Right forelimb (tissue), 1 donor: ENCODE data around the gene GBP3.
"Not testable (repeated sequence)": the region's sequence is repeated elsewhere in the genome, so short reads cannot be mapped to it uniquely, and the experiment has no call there.

ENCODE experiments used
- DNase-seq: peaks from one replicate; pipeline ENCODE4 v3.0.0-alpha.2; 2018

Gene GBP3

DNA sequence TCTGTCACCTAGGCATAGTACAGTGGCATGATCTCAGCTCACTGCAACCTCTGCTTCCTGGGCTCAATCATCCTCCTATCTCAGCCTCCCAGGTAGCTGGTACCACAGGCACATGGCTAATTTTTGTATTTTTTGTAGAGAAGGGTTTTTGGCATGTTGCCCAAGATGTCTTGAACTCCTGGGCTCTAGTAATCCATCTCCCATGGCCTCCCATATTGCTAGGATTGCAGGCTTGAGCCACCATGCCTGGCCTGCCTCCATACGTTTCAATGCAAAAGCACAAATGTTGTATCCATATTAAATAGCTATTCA is 17.6 kb upstream of the GBP3 start:
- DNase-seq: no peak

DNA sequence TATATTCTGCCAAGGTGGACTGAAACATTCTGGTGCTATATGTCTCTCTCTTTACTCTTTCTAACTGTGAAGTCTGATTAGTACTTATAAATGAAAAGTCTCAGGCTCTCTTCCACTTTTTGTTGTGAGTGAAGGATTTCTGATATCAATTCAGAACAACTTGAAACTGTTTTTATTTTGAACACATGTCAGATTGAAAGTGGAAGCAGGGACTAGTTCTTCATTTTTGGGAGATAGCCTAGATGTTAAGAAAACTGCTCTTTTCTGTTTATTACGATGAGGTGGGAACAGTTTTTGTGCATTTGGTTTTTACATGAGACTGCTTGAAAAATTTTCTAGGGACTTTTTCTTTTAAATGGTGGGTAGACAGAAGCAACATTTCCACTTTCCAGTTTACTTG is 14.5 kb upstream of the GBP3 start:
- no peak for DNase-seq

DNA sequence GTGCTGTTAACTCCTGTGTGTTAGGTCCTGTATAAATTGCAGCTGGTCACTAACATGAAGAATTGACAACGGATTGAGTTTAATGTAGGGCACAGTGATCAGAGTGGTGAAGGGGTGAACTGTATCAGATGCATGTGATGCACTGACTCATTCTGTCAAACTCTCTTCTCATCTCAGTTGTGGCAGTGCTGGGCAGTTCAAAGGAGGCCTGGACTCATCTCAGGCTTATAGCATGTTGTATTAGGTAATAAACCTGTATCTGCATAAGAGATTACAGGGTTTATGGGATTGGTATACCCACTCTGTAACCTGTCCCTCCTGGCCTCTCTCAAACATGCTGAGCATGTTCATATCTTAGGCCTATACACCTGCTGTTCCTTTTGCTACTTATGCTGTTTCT is 12.4 kb upstream of the GBP3 start:
- no peak for DNase-seq

DNA sequence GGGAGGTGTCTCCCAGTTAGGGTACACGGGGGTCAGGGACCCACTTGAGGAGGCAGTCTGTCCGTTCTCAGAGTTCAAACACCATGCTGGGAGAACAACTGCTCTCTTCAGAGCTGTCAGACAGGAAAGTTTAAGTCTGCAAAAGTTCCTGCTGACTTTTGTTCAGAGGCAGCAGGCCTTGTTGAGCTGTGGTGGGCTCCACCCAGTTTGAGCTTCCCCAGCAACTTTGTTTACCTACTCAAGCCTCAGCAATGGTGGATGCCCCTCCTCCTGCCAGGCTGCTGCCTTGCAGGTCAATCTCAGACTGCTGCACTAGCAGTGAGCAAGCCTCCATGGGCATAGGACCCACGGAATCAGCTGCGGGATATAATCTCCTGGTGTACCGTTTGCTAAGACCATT is 11.3 kb upstream of the GBP3 start:
- not testable (repeated sequence) for DNase-seq

DNA sequence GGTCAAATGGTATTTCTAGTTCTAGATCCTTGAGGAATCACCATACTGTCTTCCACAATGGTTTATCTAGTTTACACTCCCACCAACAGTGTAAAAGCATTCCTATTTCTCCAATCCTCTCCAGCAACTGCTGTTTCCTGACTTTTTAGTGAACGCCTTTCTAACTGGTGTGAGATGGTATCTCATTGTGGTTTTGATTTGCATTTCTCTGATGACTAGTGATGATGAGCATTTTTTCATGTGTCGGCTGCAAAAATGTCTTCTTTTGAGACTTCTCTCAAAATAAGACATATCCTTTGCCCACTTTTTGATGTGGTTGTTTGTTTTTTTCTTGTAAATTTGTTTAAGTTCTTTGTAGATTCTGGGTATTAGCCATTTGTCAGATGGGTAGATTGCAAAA is 6.4 kb upstream of the GBP3 start:
- not testable (repeated sequence) for DNase-seq

DNA sequence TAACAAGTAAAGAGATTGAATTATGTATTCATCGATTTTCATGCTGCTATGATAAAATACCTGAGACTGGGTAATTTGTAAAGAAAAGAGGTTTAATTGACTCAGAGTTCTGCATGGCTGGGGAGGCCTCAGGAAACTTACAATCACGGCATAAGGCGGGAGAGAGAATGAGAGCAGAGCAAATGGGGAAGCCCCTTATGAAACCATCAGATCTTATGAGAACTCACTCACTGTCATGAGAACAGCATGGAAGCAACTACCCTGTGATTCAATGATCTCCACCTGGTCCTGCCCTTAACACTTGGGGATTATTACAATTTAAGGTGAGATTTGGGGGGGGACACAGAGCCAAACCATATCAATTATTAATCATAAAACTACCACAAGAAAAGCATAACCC is 3.3 kb upstream of the GBP3 start:
- no peak for DNase-seq

DNA sequence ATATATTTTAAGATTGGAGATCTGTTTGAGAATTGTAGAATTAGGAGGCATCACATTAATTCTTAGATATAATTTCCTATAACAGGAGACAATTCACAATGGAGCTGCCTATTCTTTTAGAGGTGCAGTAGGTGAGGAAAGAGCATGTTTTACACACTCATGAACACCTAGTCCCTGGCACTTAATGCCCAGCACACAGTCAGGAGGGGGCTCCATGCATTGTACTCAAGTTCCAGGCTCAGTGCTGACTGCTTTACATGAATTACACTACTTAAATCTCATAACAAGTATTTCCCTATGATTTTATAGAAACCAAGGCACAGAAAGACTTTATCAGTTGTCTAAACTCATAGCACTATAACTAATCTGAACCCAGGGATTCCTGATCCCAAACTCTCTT is 360 bp upstream of the GBP3 start:
- no peak for DNase-seq

DNA sequence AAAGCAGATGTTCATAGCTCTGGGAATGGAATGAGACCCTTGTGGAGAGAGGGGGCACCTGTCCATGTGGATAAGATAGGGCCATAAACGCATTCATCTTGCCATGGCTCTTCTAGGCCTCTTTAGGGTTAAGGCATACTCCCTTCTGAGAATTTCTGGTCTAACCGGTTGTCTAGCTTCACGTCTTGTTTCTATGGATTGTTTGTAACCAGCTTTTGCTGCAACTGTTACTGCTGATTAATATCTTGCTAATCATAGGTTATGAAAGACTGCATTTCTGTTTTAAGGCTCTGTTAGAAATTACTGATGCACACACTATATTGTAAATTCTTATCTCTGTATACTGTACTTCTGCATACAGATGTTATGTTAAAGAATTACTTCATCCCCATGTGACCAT is 4.3 kb downstream of the GBP3 start:
- not testable (repeated sequence) for DNase-seq

DNA sequence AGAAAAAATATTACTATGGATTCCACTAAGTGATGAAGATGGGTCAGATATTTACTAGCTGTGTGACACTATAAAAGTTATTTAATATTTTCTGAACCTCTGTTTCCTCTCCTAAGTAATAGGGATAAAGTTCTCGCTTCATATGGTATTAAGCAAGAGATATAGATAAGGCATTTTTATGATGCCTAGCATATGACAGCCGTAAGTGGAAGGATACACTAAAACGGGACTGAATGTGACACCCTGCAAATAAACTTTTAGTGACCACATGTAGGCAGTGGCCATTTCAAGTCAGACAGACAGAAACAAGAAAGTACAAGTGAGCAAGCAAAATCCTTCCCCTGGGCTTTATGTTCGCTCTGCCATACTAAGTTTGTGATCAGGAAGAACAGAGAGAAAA is 14.2 kb downstream of the GBP3 start:
- no peak for DNase-seq

DNA sequence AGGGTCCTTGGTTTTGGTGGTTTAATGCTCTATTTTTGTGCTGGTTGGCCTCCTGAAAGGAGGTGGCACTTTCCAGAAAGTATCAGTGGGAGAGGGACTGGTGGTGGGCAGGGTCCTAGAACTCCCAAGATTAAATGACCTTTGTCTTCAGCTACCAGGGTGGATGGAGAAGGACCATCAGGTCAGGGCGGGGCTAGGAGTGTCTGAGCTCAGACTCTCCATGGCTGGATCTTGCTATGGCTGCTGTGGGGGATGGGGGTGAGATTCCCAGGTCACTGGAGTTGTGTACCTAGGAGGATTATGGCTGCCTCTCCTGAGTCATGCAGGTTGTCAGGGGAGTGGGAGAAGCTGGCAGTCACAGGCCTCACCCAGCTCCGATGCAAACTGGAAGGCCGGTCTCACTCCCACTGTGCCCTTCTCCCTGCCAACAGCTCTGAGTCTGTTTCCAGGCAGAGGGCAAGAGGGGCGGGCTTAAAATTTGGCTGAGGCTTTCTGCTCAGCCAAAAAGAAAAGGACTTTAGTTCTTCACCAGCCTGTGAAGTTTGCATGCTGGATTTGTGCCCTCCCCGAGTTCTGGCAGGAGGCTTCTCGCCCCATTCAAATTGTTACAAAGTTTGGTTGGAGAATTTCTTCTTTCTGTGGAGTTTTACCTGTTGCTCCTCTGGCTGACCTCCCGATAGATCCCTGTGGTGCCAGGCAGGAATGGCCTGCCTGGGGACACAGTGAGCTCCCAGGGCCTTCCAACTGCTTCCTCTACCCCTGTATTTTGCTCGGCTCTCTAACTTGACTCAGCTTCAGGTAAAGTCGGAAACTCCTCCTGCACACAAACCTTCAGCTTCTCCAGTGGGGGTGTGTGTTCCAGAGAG is 17.1 kb downstream of the GBP3 start:
- no peak for DNase-seq

DNA sequence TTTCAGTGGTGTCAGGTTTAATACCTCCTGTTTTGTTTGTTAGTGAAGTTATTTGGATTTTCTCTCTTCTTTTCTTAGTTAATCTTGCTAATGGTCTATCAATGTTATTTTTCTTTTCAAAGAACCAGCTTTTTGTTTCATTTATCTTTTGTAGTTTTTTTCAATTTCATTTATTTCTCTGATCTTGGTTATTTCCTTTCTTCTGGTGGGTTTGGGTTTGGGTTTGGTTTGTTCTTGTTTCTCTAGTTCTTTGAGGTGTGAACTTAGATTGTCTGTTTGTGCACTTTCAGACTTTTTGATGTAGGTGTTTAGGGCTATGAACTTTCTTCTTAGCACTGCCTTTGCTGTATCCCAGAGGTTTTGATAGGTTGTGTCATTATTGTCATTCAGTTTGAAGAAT is 20.5 kb downstream of the GBP3 start:
- not testable (repeated sequence) for DNase-seq

DNA sequence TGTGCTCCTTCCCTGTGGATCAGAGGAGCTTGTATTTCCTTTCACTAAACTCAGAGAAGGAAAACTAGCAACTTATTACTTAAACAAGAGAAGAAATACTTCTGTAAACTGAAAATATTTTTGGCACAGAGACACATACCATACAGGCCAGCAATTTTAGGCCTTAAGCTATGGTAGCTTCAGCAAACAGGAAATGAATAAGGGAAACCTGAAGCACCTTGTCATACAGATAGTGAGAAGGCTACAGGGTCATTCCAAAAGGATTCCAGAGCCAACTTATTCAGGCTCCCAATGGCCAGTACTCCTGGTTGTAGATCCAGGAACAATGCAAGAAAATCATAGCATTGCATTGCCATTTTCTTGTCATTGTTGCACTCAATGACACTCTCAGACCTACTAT is 21.2 kb downstream of the GBP3 start:
- no peak for DNase-seq

DNA sequence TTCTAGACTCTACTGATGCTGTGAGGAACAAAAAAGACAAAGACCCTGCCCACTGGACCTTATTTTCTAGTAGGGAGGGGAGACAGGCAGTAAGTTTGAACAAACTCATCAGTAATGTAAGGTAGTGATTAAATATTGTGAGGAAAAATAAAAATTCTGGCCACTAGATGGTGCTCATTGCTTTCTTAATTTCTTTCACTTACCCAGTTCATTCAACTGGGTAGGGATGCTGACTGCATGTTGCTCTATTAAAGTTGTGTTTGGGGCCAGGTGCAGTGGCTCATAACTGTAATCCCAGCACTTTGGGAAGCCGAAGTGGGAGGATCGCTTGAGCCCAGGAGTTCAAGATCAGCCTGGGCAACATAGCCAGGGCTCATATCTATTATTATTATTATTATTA is 23.9 kb downstream of the GBP3 start:
- DNase-seq: no peak

DNA sequence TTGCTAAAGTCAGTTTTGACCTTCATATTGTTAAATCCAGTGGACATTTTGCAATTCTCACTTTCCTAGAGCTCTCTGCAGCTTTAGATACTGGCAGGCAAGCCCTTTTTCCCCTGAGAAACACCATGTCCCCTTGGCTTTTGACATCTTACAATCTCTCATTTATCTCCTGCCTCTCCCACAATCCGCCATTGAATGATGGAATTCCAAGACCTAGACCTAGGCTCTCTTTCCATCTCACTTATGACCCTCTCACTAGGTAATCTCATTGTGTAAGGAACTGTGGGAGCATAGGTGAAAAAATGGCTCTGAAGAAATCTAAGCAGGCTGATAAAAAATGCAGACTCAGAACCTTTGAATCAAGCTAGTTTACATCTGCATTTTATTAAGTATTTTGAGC is 32.2 kb downstream of the GBP3 start:
- DNase-seq: no peak

DNA sequence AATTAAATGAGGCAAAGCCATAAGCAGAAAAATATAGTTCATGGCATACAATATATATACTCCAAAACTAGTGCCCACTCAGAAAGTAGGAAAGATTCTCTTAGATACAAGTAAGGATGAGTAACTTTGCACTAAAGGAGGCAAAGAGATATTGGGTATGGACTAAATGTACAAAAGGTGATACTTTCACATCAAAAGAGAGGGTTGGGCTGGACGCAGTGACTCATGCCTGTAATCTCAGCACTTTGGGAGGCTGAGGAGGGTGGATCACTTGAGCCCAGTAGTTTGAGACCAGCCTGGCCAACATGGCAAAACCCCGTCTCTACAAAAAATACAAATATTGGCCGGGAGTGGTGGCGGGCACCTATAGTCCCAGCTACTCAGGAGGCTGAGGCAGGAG is 37.0 kb downstream of the GBP3 start:
- no peak for DNase-seq

DNA sequence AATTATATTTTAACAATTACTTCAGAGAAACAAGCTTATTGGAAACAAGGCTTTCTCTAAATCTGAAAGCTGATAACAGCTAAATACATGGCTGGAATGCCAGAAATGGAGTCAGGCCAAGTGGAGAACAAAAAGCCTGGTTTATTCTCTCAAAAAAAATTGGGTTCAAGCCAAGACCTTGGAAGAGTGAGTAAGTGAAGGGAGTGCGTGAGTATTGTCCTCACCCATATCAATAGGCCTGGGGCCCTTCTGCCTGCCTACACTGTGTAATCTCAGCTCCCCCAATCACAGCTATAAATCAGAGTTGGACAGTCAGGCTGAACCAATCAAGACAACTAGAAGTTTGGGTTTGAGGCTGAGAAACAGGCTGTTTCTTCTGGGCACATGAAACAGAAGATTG is 37.6 kb downstream of the GBP3 start:
- DNase-seq: no peak

DNA sequence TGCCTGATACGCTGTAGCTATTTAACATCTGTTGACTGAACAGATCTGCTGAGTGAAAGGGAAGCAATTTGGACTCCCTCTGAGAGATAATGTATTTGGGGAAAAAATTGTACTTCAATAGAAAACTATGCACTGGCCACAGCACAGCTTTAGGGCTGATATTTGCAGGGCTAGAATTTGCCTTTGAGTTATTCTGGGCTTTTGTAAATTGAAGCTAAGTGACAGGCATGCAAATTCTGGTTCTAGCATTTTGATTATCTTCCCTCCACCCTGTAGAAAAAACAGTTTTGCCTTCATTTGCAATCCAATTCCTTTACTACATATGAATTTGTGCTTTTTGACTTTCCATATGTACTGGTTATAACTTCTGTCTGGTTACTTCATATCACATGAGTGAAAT is 38.1 kb downstream of the GBP3 start:
- no peak for DNase-seq

DNA sequence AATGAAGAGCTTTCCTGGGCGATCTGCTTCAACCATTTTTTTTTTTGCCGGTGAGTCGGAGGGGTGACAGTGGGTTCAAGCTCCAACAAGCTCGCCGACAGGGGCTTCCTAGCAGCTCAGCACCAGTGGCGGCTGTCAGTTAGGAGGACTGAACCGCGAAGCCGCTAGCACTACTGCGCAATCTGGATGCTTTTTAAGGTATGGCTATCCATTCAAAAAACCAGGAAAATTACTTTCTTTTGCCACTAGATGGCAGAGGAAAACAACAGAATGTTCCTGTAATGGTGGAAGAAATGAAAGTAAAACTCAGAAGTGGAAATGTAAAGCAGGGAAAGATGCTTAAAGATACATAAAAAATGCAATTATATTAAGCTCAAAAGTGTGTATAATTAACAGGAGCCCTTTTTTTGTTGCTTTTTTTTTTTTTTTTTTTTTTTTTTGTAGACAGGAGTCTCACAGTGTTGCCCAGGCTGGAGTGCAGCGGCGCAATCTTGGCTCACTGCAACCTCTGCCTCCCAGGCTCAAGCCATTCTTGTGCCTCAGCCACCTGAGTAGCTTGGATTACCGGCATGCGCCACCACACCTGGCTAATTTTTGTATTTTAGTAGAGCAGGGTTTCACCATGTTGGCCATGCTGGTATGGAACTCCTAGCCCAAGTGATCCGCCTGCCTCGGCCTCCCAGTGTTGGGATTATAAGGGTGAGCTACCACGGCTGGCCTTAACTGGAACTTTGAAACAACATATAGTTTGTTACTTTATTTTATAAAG is 38.7 kb downstream of the GBP3 start:
- no peak for DNase-seq

DNA sequence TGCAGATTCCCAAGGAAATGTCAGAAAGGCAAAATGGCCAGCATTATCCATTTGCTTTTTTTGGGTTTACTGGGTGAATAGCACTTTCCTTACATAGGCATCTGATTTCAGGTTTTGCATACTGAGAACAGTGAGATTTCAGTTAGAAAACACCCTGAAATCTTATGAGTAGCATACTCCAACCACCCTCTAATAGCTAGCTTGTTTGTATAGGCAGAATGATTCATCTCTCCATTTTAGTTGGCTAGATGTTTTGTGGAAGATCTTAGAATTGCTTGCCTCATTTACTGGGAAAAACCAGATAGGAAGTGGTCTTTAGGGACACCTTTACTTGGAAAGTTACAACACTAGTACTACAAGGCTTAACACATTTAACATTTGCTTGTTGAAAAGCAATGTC is 40.6 kb downstream of the GBP3 start:
- DNase-seq: no peak

DNA sequence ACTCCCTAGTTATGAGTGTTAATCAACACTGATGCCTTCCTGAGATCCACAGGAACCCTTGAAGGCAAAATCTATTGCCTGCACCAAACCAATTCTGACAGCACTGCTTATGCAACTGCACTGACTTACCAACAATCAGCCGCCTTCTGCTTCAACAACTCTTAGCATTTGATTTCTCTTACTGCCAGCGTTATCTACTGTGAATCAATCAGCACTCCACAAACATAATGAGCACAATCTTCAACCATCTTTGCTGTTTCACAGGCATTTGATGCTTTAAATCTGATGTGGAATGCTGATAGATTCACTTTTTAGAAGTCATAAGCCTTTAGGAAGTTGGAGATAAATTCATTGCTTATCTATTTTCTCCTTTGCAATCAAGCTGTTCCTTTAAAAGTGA is 41.2 kb downstream of the GBP3 start:
- DNase-seq: not testable (repeated sequence)

DNA sequence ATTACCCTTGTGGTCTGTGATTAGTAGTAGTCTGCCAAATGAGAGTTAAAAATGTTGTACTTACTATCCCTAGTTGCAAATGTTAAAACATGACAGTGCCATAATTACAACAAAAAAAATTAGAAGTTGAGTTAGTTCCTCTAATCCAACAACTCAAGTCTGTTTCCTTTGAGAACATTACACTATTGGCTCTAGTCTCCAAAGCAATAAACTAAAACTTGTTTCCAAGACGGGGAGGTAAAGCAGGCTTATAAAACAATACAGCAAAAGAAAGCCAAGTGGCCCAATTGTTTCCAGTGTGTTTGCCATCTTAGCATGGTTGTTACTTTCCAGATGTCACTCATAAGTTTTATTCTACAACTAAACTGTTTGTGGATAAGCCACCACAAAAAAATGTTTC is 41.8 kb downstream of the GBP3 start:
- no peak for DNase-seq

DNA sequence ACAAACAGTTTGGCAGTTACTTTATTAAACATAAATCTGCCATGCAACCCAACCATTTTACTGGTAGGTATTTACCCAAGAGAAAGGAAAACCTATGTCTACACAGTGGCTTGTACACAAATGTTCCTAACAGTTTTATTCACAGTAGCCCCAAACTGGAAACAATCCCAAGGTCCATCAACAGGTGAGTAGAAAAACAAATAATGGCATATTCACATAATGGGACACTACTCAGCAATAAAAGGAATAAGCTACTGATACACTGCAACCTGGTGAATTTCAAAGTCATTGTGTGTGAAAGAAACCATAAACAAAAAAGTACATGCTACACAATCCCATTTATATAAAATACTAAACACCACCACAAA is 42.9 kb downstream of the GBP3 start:
- no peak for DNase-seq

DNA sequence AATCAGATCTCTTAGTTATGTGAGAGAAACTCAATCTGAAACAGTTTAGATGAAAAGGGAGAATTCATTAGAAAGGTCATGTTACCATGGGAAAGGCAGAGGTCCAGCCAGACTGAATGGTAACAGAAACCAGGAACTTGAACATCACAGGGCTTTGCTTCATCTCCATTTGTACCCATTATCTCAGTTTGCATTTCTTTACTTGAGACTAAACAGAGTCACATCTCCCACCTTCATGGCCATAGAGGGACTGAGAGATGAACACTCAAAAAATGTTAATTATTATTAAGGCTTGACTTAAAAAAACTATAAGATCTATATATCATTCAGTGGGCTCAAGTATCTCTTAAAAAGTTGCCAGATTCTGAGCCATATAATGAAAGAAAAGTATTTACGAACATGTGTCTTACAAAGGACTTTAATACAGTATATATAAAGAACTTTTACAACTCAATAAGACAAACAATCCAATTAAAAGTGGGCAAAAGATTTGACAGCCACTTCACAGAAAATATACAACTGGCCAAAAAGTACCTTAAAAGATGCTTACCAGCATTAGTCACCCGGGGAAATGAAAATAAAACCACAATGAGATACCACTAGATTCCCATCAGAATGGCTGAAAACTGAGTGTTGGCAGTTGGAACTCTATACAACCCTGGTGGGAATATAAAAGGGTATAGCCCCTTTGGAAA is 43.5 kb downstream of the GBP3 start:
- DNase-seq: no peak

DNA sequence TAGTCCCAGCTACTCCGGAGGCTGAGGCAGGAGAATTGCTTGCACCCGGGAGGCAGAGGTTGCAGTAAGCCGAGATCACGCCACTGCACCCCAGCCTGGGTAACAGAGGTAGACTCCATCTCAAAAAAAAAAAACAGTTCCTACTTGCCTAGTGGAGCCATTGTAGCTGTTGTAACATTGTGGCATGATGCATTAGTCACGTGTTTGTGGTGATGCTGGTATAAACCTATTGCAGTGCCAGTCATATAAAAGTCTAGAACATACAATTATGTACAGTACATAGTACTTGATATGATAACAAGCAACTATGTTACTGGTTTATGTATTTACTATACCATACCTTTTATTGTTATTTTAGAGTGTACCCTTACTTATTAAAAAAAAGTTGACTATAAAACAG is 46.4 kb downstream of the GBP3 start:
- no peak for DNase-seq
